GM21447 (cell line): ENCODE results near the gene SKIC2.
"Not testable (repeated sequence)": the region's sequence is repeated elsewhere in the genome, so short reads cannot be mapped to it uniquely, and the experiment has no call there.

ENCODE experiments used
- ATAC-seq: cut with Tn5 transposase; IDR thresholded peaks from one replicate; pipeline ENCODE4 v1.9.1; 2021; ENCODE audit not compliant: unreplicated experiment

SKIC2 gene

GRCh38 chr6:32003301-32003700 is 44.3 kb downstream of the SKIC2 start:
- ATAC-seq: not testable (repeated sequence)

DNA sequence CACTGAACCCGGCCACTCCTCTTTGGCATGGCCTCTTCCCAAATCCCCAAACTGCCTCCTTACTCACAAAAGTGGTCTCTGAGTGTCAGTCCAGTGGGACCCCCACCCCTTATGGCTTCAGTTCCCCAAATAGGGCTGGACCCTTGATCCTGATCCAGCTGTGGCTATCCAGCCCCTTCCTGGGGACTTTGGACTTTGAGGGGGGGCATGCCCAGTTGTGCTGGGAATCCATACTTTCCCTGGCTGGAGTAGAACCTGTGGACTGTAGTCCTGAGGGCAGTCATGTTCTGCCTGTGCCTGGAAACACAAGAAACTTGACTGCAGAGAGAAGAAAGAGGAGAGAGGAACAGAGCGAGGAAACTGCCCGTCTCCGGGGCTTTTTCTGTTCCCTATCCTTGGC is 45.4 kb downstream of the SKIC2 start:
- not testable (repeated sequence) for ATAC-seq

GRCh38 chr6:32004864-32005537 is 46.0 kb downstream of the SKIC2 start:
- not testable (repeated sequence) for ATAC-seq

- not testable (repeated sequence) for ATAC-seq
Observed at GRCh38 chr6:32005538-32005880, 46.5 kb downstream of the SKIC2 start.

GRCh38 chr6:32005991-32006529 is 47.1 kb downstream of the SKIC2 start:
- ATAC-seq: not testable (repeated sequence)

- ATAC-seq: not testable (repeated sequence)
Observed at GRCh38 chr6:32007086-32007485, 48.1 kb downstream of the SKIC2 start.

DNA sequence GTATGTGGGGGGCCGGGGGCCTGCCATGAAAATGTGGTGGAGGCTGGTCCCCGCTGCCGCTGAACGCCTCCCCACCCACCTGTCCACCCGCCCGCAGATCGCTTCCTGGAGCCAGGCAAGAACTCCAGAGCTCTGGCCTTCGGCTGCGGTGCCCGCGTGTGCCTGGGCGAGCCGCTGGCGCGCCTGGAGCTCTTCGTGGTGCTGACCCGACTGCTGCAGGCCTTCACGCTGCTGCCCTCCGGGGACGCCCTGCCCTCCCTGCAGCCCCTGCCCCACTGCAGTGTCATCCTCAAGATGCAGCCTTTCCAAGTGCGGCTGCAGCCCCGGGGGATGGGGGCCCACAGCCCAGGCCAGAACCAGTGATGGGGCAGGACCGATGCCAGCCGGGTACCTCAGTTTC is 49.1 kb downstream of the SKIC2 start:
- not testable (repeated sequence) for ATAC-seq

GRCh38 chr6:32008616-32009015 is 49.6 kb downstream of the SKIC2 start:
- ATAC-seq: not testable (repeated sequence)

- ATAC-seq: not testable (repeated sequence)
Observed at GRCh38 chr6:32009537-32009936, 50.6 kb downstream of the SKIC2 start.

- ATAC-seq: not testable (repeated sequence)
Observed at GRCh38 chr6:32010856-32011530, 52.0 kb downstream of the SKIC2 start.

DNA sequence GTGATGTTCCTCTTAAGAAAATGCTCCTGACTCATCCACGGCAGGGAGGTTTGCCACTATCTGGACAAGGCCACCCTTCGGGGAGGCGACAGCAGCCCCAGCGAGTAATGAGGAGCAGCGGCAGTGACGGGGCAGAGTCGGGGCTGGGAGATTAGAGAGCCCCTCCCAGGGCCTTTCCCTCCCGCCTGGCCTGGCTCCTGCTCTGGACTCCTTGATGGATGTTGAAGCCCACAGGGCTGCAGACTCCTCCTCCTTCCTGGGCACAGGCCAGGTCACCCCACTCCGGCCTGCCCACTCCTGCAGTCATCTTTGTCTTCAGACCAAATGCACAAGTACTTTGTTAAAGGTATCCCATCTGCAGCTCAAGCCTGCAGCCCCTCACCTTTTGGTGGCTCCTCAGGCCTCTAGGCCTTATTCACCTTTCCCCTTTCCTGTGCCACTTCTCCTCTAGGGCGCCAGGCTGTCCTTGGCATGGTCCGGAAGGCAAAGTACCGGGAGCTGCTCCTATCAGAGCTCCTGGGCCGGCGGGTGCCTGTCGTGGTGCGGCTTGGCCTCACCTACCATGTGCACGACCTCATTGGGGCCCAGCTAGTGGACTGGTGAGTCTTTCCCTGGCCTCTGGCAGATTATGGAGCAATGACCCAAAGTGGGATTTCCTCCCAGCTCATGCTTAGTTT is 54.1 kb downstream of the SKIC2 start:
- ATAC-seq: not testable (repeated sequence)

DNA sequence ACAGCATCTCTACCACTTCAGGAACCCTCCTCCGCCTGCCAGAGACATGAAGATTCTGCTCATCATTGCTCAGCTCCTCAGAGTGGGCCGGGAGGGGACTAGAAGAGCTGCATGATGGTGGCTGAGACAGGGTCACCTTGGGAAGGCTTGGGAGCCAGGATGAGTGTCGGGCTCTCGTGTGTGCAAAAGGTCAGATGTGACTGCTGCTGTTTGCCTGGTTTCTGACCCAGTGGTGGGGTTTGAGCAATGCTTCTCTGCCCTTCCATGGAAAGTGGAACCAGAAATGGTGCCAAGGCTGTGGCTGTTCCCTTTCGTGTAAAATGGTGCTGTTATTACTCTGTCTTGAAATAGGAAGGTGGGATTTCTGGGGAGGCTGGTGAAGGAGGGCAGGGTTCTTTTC is 54.8 kb downstream of the SKIC2 start:
- not testable (repeated sequence) for ATAC-seq

GRCh38 chr6:32014547-32014946 is 55.6 kb downstream of the SKIC2 start, which contains the start of gene C4B:
Gene C4B (plus strand): TSS chr6:32014795. CDS start chr6:32014846, 51 bp downstream.
- not testable (repeated sequence) for ATAC-seq
